22Rv1 (cell line): ENCODE results near the gene NUDT4.
"Not testable (repeated sequence)": the region's sequence is repeated elsewhere in the genome, so short reads cannot be mapped to it uniquely, and the experiment has no call there.

Source experiments
- CTCF ChIP-seq: fragments of 450-650 bp; IDR thresholded peaks from 2 replicates; pipeline ENCODE4 v1.5.1; 2017; ENCODE audit warnings: mild to moderate bottlenecking
- ZFX ChIP-seq: fragments of 450-650 bp; IDR thresholded peaks from 2 replicates; pipeline ENCODE4 v1.6.1; 2017; ENCODE audit warnings: antibody characterized with exemption, borderline replicate concordance

GRCh38 chr12:93432031-93432430 is 54.3 kb downstream of the NUDT4 start:
- not testable (repeated sequence) for TF ChIP-seq CTCF, ZFX
